Panc1 (cell line): Measurements from ENCODE around the gene WWOX. TPM values are rescaled to one million over a fixed set of nuclear protein-coding genes. Genes with fewer than 3 reads are reported as not detected.

Source experiments
- ATAC-seq: fragments of 200-7000 bp; cut with Tn5 transposase; 2 replicates; pipeline ENCODE4 v1.9.1; 2020; ENCODE audit warnings: mild to moderate bottlenecking, moderate library complexity
- BruUV-seq: library from RNA; stranded (reverse); fragments of 400-500 nt; replicated peaks from 2 replicates; lab custom pipeline; 2021; lab: Mats Ljungman, UMichigan
- CTCF ChIA-PET: fragments of 300-600 bp; sonication (Branson Sonifier 250); formaldehyde crosslinking; loops from one replicate; lab custom pipeline; 2022; ENCODE audit warnings: antibody characterized with exemption; lab: Charles Lee
- POLR2A ChIA-PET: fragments of 300-600 bp; sonication (Branson Sonifier 250); formaldehyde crosslinking; loops from one replicate; lab custom pipeline; 2022; ENCODE audit warnings: antibody characterized with exemption; lab: Charles Lee
- DNase-seq: peaks from one replicate; pipeline ENCODE4 v3.0.0-alpha.2; 2010; ENCODE audit warnings: low read depth, low spot score
- H3K27ac ChIP-seq: 2 replicates; pipeline ENCODE4 v1.5.1; 2011; ENCODE audit warnings: mild to moderate bottlenecking, low read length, inconsistent platforms
- H3K27me3 ChIP-seq: fragments of 200-500 bp; sonication (Bioruptor generic); 2 replicates; pipeline ENCODE4 v1.6.0; 2014; ENCODE audit warnings: low read length, inconsistent platforms; ENCODE audit not compliant: control insufficient read depth, insufficient read depth
- H3K36me3 ChIP-seq: fragments of 200-500 bp; sonication (Bioruptor generic); 2 replicates; pipeline ENCODE4 v1.5.1; 2014; ENCODE audit warnings: inconsistent platforms, mild to moderate bottlenecking, low read length, moderate library complexity; ENCODE audit not compliant: control insufficient read depth, insufficient read depth
- H3K4me1 ChIP-seq: 2 replicates; pipeline ENCODE4 v1.5.1; 2011; ENCODE audit warnings: inconsistent platforms, mild to moderate bottlenecking, low read length, moderate library complexity; ENCODE audit not compliant: control insufficient read depth, insufficient read depth
- H3K4me3 ChIP-seq, 2 experiments: 2 replicates each; pipeline ENCODE4 v1.5.1; 2011 to 2012; ENCODE audit warnings: low read depth in 2 of 2, low read length in 2 of 2, mild to moderate bottlenecking in 2 of 2, inconsistent platforms in 1 of 2, moderate library complexity in 1 of 2
- H3K9me3 ChIP-seq: fragments of 200-500 bp; sonication (Bioruptor generic); 2 replicates; pipeline ENCODE4 v1.5.1; 2014; ENCODE audit warnings: low read depth, mild to moderate bottlenecking, inconsistent platforms, low read length, moderate library complexity; ENCODE audit not compliant: control insufficient read depth, insufficient read depth
- CTCF ChIP-seq: fragments of 450-650 bp; IDR thresholded peaks from 2 replicates; pipeline ENCODE4 v1.5.1; 2017; ENCODE audit warnings: mild to moderate bottlenecking
- POLR2AphosphoS5 ChIP-seq: IDR thresholded peaks from 2 replicates; pipeline ENCODE4 v1.6.1; 2012; ENCODE audit warnings: mild to moderate bottlenecking, low read depth, low read length, moderate library complexity
- SIN3A ChIP-seq: IDR thresholded peaks from 2 replicates; pipeline ENCODE4 v1.6.1; 2012; ENCODE audit warnings: low read depth, mild to moderate bottlenecking, low read length, moderate library complexity, borderline replicate concordance; ENCODE audit not compliant: insufficient read depth
- TCF7L2 ChIP-seq: IDR thresholded peaks from 2 replicates; pipeline ENCODE4 v1.6.1; 2011; ENCODE audit warnings: mild to moderate bottlenecking, low read depth, low read length, inconsistent platforms
- in situ Hi-C: cut with HindIII; loops from 2 replicates; pipeline ENCODE4 v1.10.0; 2016; ENCODE audit warnings: low sequenced_read_pairs, low pct_unique_long_range_greater_than_20kb
- intact Hi-C: fragments of 100-400 bp; cut with micrococcal nuclease; formaldehyde crosslinking; loops from one replicate; pipeline ENCODE4 v1.10.0; 2022; ENCODE audit not compliant: unreplicated experiment
- total RNA-seq: library from RNA; stranded (reverse); gene quantifications from one replicate; pipeline ENCODE4 v1.2.1, GENCODE V29; 2021; ENCODE audit not compliant: unreplicated experiment
- TF ChIP-seq, protein P1 (sequence below), 2 experiments: IDR thresholded peaks; 2 replicates each; pipeline ENCODE4 v1.6.1; 2011 to 2012; ENCODE audit warnings: low read depth in 2 of 2, control low read depth in 1 of 2, low read length in 1 of 2, mild to moderate bottlenecking in 1 of 2, moderate library complexity in 1 of 2; ENCODE audit not compliant: insufficient read depth in 1 of 2

Gene WWOX
- total RNA-seq, 1 experiment from 2014 or later = 12.5 TPM

DNA sequence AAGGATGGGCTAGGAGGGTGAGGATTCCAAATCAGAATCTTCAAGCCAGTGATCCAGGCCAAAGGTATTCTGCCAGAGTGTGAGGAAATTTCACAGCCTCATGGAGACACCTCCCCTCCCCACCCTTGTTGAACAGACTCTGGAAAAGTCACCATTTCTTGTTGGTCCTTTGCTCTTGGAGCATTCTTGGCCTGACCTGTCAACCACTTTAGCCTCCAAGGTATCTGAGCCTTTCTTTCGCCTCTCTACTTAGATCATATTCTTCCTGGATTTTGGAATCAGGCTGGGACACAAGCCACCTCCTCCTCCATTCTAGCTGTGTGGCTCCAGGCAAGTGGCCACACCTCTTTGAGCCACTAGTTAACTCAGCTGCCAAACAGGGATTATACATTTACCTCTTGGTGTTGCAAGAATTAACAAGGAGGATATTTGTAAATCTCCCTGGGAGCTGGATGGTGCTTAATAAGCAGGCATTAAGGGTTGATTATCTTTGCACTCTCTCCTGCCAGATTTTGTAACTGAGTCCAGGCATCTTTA is 193.5 kb downstream of the WWOX start:
- no peak for DNase-seq
- Histone ChIP-seq H3K9me3 (no peaks in the 10 kb centered on the region), H3K36me3 (no peaks in the 10 kb centered on the region), H3K4me1 (no peaks in the 10 kb centered on the region), H3K4me3 (no peak overlapping the region), H3K27ac (no peak overlapping the region), H3K27me3 (no peaks in the 10 kb centered on the region)
- in situ Hi-C loops = no loop called here
- CTCF ChIA-PET = no interaction called here
- TF ChIP-seq, protein P1, sequence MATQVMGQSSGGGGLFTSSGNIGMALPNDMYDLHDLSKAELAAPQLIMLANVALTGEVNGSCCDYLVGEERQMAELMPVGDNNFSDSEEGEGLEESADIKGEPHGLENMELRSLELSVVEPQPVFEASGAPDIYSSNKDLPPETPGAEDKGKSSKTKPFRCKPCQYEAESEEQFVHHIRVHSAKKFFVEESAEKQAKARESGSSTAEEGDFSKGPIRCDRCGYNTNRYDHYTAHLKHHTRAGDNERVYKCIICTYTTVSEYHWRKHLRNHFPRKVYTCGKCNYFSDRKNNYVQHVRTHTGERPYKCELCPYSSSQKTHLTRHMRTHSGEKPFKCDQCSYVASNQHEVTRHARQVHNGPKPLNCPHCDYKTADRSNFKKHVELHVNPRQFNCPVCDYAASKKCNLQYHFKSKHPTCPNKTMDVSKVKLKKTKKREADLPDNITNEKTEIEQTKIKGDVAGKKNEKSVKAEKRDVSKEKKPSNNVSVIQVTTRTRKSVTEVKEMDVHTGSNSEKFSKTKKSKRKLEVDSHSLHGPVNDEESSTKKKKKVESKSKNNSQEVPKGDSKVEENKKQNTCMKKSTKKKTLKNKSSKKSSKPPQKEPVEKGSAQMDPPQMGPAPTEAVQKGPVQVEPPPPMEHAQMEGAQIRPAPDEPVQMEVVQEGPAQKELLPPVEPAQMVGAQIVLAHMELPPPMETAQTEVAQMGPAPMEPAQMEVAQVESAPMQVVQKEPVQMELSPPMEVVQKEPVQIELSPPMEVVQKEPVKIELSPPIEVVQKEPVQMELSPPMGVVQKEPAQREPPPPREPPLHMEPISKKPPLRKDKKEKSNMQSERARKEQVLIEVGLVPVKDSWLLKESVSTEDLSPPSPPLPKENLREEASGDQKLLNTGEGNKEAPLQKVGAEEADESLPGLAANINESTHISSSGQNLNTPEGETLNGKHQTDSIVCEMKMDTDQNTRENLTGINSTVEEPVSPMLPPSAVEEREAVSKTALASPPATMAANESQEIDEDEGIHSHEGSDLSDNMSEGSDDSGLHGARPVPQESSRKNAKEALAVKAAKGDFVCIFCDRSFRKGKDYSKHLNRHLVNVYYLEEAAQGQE (IDR thresholded peaks at IDR 0.05; ENCODE audit: insufficient read depth in 1 of 2, low read depth in 2 of 2, low read length in 1 of 2) = no peak
- TF ChIP-seq CTCF = no peak
- TF ChIP-seq POLR2AphosphoS5 = no peak
- TF ChIP-seq SIN3A = no peak
- TF ChIP-seq TCF7L2 = no peak
- intact Hi-C loops = no loop called here
- no TSS peak for BruUV-seq
- POLR2A ChIA-PET = no interaction called here
- no peak for ATAC-seq

DNA sequence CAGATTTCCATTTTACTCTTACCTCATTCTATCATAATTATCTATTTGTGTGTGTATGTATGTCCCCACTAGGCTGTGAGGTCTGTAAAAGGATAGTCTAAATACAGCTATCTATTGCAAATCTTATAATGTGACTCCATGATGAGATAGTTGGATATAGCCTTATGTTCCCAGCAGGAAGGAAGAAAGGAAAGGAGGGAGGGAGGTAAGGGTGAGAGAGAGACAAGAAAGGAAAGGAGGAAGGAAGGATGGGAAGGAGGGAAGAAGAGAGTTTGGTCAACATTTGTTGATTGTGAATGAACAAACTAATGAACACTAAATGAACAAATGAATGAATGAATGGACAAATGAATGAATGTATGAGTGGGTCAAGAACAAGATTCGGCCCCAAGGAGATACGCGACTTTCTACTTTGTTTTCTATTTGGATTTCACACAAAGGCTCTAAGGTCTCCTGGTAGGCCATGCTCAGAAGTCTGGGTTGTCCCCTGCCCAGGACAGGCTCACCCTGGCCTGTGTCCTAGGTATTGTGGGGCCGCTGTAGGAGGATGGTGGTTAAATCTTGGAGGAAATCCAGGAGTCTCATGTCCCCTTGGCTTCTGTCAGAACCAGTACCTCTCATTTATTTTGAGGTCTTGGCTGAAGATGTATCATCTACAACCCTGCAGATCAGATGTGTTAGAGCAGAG is 195.2 kb downstream of the WWOX start:
- no peak overlapping the region for H3K4me3 ChIP-seq
- in situ Hi-C loops (no loop called here), intact Hi-C loops (no loop called here)
- no peak for DNase-seq
- ChIA-PET CTCF (no interaction called here), POLR2A (no interaction called here)
- H3K27me3 ChIP-seq = no peaks in the 10 kb centered on the region
- H3K36me3 ChIP-seq = no peaks in the 10 kb centered on the region
- no peaks in the 10 kb centered on the region for H3K4me1 ChIP-seq
- H3K27ac ChIP-seq = no peak overlapping the region
- H3K9me3 ChIP-seq = no peaks in the 10 kb centered on the region
- BruUV-seq = no TSS peak
- ATAC-seq = no peak
- no peak for TF ChIP-seq TCF7L2

DNA sequence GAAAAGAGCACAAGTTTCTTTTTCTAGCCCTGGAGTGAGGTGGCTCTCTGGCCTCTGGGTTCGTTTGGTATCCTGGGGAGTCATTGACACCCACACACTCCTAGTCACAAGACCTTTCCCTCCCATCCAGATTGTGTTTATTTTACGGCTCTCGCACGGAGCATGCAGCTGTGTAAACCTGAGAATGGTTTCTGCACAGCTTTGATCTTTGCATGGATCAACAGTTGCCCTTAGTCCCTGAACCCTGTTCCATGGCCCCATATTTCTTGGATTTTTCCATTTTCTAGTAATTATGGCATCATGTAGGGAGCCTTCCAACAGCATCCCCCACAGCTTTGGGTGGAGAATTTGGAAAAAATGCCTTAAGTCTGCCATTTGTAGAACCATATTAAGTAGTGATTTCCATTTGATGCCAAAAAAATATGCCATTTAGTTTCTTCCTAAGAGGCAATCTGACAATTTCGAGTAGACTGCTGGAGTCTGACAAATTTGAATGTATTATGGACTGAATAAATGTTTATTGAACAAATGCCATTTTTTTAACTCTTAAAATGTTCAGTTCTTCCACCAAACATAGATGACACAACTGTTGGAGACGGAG is 197.7 kb downstream of the WWOX start:
- DNase-seq (no peak), ATAC-seq (peak; percentile 63; the same call in 1 of the 2 replicates)
- Histone ChIP-seq H3K4me1 (no peaks in the 10 kb centered on the region), H3K36me3 (no peaks in the 10 kb centered on the region), H3K27ac (no peak overlapping the region), H3K4me3 (no peak overlapping the region), H3K9me3 (no peaks in the 10 kb centered on the region), H3K27me3 (no peaks in the 10 kb centered on the region)
- TF ChIP-seq, protein P1 (IDR thresholded peaks at IDR 0.05; ENCODE audit: insufficient read depth in 1 of 2, low read depth in 2 of 2, low read length in 1 of 2) = no peak
- TF ChIP-seq SIN3A (no peak), POLR2AphosphoS5 (no peak), TCF7L2 (peak; percentile 92)
- in situ Hi-C loops (no loop called here), intact Hi-C loops (no loop called here)
- ChIA-PET CTCF (no interaction called here), POLR2A (no interaction called here)
- no TSS peak for BruUV-seq
